NCI-H526 (cell line): ENCODE data around the gene HRK.

Experiments
- DNase-seq, 2 experiments: peaks; one replicate each; lab custom pipeline; 2025; lab: John Stamatoyannopoulos, UW

HRK gene

DNA sequence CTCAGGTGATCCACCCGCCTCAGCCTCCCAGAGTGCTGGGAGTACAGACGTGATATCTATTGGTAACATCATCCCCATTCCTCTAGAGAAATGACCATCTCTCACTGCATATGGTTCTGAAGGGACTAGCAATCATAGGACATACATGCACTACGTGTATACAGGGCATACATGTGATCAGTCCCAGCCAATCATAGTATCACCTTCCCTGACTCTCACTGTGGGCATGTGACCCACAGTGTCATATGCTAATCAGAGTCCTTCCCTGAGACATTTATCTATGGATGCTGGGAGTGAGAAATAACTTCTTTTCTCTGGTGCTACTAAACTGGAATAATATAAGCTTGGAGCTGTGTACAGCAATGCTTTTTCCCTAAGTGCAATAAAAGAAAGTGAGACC is 17.4 kb upstream of the HRK start:
- no peak for DNase-seq

DNA sequence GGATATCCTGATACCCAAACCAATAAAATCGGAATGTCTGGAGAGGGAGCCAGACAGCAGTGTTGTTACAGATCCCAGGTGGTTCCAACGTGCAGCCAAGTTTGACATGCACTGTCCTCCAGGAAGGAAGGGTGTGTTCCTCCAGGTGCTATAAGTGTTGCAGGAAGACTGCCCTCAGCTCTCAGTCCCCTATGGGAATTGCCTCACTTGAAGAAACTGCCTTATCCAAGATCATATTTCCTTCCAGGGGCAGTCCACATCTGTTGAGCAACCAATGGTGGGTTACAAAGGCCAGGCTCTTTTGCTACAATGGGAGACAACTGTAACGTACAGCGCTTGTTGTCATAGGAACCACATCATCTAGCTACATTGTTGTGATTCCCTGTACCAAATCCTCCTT is 16.2 kb upstream of the HRK start:
- DNase-seq, result no peak

DNA sequence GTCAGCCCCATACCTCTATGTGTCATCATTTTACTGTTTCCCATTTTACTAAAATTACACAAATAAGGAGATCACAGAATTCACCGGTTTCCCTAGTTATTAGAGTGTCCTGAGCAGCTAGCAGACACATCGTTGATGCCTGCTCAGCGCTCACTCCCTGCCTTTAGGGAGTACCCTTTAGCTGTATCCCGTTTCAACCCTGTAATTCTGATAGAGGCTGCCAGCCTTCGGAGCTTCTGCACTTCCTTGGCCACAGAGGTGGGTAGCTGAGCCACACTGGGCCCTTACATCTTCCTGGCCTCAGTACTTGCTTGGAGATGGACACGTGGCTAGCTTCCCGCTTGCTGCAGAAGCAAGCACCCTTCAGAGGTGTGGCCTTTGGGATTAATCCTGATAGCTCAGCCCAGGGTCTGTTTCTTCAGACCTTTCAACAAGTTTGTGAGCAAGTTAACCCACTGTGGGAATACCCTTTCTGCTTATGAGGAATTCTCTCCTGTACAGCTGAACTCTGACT is 15.2 kb upstream of the HRK start:
- DNase-seq, result no peak

DNA sequence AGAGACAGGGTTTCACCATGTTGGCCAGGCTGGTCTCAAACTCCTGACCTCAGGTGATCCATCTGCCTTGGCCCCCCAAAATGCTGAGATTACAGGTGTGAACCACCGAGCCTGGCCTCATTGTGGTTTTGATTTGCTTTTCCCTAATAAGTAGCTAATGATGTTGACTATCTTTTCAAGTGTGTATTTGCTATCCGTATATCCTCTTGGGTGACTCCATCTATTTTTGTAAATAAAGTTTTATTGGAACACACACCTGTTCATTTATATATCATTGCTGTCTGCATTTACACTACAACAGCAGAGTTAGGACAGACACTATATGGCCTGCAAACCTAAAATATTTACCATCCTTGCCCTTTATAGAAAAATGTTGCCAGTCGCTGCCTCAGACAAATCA is 13.7 kb upstream of the HRK start:
- no peak for DNase-seq

DNA sequence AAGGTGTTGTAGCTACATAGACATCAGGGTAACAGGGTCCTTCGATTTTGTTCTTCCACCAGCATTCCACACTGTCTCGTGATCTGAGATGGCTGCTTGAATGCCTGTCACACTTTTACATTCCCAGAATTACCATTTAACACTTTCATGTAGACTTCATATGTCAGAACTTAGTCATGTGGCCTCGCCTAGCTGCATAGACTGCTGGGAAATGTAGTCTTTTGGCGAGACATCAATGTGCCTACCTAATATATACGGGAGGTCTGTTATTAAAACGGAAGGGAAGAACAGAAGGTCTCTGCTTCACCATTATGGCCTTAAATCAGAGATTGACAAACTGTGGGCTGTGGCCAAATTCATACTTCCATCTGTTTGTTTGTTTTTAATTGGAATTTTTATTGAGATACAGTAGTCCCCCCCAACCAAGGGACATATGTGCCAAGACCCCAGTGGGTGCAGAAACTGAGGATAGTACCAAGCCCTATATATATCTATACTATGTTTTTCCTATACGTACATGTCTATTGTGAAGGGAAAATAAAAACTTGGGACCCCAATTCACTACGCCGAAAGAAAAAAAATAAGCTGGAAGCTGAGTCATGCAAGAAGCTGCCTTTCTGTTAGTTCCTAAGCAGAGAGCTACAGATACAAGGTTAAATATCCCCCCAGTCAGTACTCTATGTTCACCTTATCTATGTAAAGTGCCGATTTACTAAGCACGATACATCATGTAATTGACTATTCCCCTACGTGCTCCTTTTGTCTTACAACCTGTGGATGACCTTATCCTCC is 11.3 kb upstream of the HRK start:
- peak in 1 of 2 experiments; percentile 11 for DNase-seq

DNA sequence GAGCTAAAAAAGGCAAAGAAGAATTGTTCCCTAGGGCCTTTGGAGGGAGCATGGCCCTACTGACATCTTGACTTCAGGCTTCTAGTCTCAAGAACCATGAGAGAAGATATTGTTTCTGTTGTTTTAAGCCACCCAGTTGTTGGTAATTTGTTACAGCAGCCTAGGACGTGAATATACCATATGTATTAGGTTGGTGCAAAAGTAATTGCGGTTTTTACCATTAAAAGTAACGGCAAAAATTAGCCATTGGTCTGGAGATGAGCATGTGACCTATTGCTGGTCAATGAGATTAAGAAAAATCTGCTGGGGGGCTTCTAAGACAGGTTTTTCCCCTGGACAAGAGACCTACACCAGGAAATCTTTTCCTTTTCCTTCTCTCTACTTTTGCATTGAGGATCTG is 9.8 kb upstream of the HRK start:
- DNase-seq, result no peak

DNA sequence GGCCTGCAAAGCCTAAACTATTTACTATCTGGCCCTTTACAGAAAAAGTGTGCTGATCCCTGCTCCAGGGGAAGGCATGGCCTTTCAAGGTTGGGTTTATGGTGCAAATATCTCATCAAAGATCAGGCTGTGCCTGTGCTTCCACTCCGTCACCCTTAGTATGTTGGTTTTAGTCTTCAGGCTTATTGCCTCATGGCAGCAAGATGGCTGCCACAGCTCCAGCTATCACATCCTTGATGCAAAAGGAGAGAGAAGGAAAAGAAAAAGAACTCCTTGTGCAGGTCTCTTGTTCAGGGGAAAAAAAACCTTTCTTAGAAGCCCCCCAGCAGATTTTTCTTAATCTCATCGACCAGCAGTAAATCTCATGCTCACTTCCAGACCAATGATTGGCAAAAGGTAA is 9.1 kb upstream of the HRK start:
- no peak for DNase-seq

DNA sequence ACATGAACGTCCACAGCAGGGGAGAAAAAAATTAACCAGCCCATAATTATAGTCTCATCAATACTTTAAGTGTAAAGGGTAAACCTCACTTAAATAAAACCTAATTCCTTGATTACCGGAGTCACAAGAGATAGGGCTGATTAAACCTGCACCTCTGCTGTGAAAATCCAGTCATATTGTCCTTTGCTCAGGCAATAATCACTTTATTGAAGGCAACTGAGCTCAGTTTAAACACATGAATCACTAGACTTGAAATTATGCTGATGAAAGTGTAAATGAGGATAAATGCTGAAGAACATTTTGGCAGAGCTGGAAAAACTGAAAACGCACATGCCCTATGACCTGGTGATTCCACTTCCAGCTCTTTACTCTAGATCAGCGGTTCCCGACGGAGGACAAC is 6.7 kb upstream of the HRK start:
- DNase-seq, result no peak

DNA sequence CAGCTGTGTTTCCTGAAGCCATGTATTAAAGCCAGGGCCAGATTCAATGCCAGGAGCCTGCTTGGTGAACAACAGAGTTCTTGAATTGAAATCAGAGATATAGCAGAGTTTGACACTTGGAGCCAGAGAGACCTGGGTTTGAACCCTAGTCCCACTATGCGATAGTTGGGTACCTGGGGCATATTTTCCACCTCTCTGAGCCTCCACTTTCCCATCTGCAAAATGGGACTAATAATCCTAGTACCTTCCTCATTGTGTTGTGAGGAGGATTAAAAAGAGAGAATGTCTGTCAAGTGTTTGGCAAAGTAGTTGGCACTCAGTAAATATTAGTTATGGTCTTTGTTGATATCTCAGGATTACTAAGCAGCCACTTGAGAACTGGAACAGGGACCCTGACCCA is 6.0 kb upstream of the HRK start:
- no peak for DNase-seq

DNA sequence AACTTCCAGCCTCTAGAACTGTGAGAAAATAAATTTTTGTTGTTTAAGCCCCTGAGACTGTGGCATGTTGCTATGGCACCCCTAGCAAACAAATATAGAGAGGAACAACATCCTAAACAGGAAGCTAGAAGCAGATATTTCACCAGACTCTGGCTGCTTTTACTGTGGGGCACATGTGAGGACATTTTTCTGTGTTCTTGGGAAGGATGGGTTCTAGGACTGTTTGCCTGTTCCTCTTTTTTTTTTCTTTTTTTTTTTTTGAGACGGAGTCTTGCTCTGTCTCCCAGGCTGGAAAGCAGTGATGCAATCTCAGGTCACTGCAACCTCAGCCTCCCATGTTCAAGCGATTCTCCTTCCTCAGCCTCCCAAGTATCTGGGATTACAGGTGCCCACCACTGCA is 4.2 kb upstream of the HRK start:
- DNase-seq, result no peak

DNA sequence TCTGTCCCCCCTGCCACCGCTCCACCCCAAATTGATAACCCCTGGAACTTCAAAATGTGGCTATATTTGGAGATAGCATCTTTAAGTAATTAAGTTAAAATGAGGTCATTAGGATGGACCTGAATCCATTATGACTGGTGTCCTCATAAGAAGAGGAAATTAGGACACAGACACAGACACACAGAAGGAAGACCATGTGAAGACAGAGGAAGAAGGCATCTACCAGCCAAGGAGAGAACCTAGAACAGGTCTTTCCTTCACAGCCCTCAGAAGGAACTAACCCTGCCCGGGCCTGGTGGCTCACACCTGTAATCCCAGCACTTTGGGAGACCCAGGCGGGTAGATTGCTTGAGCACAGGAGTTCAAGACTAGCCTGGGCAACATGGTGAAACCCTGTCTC is 3.6 kb upstream of the HRK start:
- no peak for DNase-seq

DNA sequence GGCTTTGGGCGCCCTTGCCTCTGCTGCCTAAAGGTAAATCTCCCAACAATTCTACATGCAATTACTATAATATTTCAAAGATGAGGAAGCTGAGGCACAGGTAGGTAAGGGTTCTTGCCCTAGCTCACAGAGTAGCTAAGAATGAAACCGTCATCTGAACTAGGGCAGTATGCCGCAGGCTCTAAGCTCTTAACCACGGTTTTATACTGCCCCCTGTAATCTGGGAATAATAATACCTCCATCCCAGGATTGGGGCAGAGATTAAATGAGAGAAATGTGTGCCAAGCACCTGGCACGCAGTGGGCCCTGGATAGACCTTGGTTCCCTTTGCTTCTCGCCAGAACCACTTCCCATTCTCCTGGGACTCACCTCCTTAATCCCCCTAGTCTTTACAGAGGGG is 1.5 kb upstream of the HRK start:
- DNase-seq, result peak; percentile 31 to 70

DNA sequence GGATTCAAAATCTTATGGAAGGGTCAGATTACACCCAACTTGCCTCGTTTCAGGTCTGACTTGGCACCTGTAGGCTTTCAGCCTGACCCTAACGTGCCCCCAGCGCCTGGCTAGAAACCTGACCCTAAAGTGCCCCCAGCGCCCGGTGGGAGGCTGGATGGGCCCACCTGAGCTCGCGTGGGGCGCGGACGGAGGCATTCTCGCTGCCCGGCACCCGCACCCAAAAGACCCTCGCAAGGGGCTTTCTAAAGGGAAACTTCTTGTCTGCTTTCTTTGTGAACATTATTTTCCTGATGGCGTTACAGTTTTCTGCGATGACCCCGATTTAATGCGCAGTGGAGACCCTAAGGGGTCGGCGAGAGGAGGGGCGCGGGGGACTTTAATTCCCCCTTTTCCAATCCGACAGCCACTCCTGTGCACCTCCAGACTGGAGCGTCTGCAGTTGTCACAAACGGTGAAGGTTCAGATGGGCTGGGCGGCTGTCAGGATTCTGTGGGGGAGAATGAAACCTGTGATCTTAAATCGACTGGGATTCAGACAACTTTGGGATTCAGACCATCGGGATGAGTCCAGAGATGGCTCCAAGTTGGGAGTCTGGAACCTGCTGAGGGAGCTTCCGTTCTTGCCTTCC is 751 bp upstream of the HRK start:
- DNase-seq, result peak in 1 of 2 experiments; percentile 18

DNA sequence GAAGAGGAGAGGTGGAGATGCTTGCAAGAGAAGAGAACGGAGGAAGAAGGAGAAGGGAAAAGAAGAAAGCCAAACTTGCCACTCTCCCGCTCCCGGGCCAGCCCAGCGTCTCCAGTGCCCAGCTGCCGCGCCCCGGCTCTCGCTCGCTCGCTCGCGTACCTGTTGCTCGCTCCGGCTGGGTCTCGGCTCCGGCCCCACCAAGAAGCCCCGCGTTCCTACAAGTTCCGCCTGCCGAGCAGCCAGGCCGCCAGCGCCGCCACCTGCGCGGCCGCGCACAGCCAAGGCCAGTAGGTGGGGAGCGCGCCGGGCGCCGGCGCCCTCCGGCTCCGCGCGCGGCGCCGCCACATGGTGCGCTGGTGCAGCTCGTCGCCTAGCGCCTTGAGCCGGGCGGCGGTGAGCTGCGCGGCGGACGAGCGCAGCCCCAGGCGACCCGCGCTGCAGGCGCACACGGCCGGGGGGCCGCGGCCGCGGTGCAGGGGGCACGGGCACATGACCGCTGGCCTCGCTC is 370 bp downstream of the HRK start:
- DNase-seq, result peak; percentile 32 to 81

DNA sequence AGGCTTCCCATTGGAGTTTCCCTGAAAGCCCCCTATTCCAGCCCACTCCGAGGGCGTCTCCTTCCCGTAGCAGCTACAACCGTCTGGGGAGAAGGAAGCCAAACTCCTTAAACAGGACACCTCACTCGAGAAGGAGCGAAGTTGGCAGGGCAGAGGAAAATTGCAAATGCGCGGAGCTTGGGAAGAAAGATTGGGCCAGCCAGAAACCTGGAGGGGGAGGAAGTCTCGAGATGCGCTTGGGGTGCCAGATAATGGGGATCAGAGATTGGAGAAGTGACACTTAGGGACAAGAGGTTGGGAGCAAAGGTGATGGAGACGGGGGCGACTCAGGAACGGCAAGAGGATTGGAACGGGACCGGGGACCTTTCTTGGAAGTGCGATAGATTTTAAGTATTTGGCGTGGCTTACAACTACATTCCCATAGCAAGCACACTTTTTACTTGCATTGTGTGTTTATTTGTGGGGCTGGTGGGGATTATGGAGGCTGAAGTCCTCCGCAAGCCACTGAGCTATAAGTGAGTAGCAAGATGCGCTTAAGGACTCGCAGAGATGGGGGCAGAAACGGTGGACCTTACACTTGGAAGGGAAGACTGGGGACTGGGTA is 926 bp downstream of the HRK start:
- no peak for DNase-seq

DNA sequence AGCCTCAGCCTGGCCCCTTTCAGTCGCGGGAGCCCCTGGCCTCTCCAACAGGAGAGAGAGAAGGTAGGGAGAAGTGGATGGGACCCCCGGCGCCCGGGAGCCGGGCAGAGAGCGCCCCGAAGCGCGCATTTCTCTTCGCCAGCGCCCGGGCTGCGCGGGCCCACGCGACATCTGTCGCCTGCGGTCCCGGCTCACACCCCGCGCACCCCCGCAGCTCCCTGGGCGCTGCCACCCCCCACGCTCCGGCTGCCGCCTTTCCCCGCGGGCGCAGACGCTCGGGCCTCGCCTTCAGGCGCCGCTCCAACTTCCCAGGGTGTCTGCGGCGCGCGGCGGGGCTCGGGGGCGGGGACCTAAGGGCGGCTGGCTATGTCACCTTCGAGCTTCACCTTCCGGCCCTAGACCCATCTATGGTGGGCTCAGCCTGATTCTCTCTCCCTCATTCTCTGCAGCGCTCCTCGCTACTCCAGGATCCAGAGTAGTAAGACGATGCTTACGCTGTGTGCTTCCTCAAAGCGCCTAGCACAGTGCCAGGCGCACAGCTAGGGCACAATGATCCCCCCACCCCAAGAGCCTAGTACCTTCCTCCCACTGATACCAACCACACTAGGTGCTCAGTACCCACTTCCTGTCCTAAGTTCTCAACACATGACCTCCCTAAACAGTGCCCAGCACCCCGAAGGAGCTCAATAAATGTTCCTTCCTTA is 1.6 kb downstream of the HRK start:
- DNase-seq, result peak in 1 of 2 experiments; percentile 25

DNA sequence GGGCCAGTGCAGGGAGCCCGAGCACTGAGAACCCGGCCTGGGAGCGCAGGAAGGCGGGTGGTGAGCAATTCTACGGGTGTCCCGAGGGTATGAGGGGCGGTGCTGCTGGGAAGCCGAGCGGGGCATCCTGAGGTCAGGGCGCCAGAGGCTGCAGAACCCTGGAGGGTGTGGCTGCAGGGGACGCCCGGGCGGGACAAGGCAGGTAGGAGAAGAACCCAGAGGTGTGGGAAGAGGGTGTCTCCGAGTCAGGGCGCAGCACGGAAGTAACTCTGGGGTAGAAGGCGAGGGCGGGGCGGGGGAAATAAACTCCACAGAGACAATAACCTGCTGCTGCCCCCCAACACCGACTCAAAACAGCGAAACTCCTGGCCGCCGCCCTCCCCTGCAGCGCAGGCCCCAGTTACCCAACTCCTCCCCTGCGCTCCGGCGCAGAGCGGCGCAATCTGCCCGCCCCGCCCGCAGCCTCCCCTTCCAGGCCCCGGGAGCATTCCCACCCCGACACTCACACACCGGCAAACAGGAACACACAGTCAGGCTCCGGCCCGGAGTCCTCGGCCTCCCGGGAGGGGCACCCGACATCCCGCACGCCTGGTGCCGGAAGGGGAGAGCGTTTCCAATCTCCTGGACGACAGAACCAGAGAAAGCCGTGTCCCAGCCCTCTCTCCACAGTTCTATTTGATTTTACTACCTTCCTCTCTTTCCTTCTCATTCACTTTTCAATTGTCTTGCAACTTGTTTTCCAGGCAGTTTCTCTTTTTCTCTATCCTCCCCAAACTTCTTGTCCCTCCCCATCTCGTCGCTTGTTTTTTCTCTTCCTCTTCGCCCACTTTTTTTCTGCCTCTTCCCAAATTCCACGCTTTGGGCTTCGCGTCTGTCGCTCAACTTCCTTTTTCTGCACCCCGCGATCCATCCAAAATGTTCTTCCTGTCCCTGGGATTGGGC is 2.4 kb downstream of the HRK start:
- DNase-seq, result peak in 1 of 2 experiments; percentile 33

DNA sequence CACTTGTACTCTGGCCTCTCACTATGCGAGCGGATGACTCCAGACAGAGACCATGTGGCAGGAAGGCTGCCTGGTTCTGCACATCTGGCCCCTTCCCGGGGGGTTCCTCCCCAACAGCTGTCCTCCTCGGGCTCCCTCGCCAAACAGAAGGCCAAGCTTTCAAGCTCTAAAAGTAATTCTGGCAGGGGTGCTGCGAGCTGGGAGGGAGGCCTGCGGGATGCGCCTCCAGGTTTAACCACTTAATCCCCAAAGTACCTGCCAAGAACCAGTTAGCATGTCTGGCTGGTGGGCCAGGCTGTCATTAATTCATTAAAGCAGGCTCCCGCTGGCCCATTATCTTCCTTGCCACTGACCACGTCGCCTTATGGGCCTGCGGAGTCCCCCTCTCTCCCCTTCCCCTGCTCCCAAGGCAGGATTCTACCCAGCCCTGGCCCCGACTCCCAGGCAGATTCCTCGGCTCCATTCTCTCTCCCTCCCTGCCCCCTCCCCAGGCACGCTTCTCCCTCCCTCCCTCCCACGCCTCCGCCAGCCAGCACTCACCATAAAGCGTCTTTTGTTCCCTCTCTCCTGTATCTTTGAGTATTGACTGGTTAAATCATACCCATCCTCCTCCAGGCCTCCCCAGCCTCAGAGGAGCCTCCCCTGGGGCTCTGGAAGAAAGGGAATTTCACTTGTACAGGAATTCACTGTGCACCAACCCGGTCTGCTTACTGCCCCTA is 4.9 kb downstream of the HRK start:
- DNase-seq, result no peak

DNA sequence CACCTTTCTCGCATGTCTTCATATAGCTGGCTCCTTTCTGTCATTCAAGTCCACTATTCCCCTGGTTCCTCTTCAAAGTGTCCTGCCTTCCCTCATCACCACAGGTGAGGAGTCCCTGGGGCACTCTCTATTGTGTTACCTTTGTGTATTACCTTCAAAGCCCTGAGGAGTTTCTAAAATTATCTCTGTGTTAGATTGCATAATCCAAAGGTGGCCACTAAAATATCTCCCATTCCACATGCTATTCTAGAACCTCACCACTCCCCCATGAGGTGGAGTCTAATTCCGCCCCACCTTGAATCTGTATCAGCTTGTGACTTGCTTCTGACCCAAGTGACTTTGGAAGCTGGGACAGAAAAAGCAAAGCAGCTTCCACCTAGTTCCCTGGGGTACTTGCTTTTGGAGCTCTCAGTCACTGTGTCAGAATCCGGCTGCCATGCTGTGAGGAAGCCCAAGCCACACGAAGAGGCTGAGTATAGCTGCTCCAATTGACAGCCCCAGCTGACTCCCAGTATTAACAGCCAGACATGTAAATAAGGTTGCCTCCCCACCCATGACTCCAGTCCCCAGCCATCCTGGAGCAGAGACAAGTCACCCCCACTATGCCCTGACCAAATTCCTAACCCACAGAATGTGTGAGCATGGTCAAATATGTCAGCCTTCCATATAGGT is 6.8 kb downstream of the HRK start:
- DNase-seq, result no peak

DNA sequence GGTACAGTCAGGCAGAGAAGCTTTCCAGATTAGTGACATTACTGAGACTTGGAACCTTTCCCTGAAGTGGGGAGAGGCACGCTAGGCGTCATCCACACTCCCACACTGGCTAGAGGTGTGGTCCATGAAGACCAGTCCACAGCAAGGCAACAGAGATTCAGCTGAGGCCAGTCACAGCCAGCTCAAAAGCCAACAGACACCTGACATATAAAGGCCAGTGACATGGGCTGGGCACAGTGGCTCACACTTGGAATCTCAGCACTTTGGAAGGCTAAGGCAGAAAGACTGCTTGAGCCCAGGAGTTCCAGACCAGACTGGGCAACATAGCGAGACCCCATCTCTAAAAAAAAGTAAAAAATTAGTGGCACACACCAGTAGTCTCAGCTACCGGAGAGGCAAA is 10.9 kb downstream of the HRK start:
- no peak for DNase-seq
